MG63 (cell line): ENCODE data around the gene HAVCR2. TPM values are rescaled to one million over a fixed set of nuclear protein-coding genes. Genes with fewer than 3 reads are reported as not detected.
A peak's percentile ranks its signal among the peaks of the same experiment; 100 is the strongest.

ENCODE experiments used
- DNase-seq: peaks from one replicate; pipeline ENCODE4 v3.0.0-alpha.2; 2020
- H3K27me3 ChIP-seq: fragments of 250-450 bp; sonication (Bioruptor Pico); 2 replicates; pipeline ENCODE4 v1.5.1; 2020; ENCODE audit warnings: mild to moderate bottlenecking, moderate library complexity
- H3K36me3 ChIP-seq: fragments of 250-450 bp; sonication (Bioruptor Pico); 2 replicates; pipeline ENCODE4 v1.5.1; 2020; ENCODE audit warnings: mild to moderate bottlenecking, moderate library complexity
- H3K4me3 ChIP-seq: fragments of 250-450 bp; sonication (Bioruptor Pico); 2 replicates; pipeline ENCODE4 v1.5.1; 2020; ENCODE audit warnings: mild to moderate bottlenecking, moderate library complexity
- H3K9me3 ChIP-seq: fragments of 250-450 bp; sonication (Bioruptor Pico); 2 replicates; pipeline ENCODE4 v1.5.1; 2020; ENCODE audit warnings: mild to moderate bottlenecking, moderate library complexity
- total RNA-seq: library from RNA; depleted of rRNA; stranded (reverse); fragments of >200 nt; shearing (Covaris generic); gene quantifications from 2 replicates; pipeline ENCODE4 v1.2.3, GENCODE V29; 2014; ENCODE audit warnings: low replicate concordance; rRNA removed

The HAVCR2 gene
- 0.23 TPM in 1 of 2 replicates, not detected in the other for total RNA-seq

DNA sequence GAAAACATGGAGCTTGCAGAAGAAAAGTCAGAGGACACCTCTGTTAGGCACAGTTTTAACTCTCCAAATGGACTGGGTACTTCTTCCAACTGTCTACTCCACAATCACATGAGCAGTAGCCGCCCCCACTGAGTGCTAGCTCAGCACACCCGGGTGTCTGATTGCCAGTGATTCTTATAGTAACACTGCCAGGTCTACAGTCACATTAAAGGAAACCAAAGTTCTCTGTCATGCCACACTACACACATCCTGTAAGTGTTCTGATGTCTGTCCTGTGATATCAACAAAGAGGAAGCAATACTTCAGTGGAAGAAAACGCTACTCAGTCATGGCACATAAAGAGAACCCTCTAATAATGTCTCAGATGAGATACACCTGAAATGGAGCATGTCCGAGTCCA, at the start of gene HAVCR2:
HAVCR2 (minus strand) TSS at position 69 of the 400 bp plus-strand sequence; CDS start at position 8, 61 bp downstream.
- no peak for DNase-seq
- H3K36me3 ChIP-seq, result no peaks in the 10 kb centered on the region
- H3K27me3 ChIP-seq, result no peaks in the 10 kb centered on the region
- H3K9me3 ChIP-seq, result no peaks in the 10 kb centered on the region
- H3K4me3 ChIP-seq, result no peak within 1 kb of the TSS

DNA sequence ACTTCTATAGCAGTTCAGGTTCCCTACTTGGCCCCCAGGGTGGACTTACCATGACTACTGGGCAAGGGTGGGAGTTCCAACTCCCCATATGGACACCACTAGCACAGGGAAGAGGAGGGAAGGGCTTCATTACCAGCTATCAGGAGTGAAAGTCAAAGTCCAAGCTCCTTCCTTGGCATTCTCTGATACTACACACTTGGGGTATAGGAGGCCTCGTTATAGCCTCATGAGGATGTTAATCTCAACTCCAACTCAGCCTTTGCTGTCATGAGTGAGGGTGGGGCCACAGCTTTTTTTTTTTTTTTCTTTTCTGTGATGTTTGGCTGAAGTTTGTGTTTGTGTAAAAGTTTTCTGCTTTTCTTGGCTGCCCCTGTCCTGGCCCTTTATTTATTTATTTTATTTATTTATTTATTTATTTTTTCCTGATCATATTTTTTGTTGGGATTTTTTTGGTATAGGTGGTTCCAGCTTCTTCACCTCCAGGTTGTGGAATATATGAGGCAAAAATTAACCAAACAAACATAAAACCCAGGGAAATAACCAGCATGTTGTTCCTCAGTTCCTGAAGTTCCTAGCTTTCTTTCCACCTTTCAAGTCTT, 48.5 kb upstream of the HAVCR2 start:
- Histone ChIP-seq H3K27me3 (peaks cover 10% of the 10 kb centered on the region), H3K36me3 (no peaks in the 10 kb centered on the region), H3K4me3 (no peak overlapping the region), H3K9me3 (no peaks in the 10 kb centered on the region; the same call in 1 of the 2 replicates)
- no peak for DNase-seq

DNA sequence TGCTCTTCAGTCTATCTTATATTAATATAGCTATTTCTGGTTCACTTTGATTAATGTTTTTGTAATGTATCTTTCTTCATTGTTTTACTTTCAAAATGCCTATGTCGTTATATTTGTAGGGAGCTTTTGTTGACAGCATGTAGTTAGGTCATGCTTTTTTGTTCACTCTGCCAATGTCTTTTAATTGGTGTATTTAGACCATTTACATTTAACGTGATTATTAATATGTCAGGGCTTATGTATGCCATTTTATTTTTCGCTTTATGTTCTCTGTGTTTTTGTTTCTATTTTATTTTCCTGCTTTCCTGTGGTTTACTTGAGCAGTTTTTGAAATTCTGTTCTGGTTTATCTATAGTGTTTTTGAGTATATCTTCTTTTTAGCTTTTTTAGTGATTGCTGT, 46.5 kb upstream of the HAVCR2 start:
- peaks cover 10% of the 10 kb centered on the region for H3K27me3 ChIP-seq

DNA sequence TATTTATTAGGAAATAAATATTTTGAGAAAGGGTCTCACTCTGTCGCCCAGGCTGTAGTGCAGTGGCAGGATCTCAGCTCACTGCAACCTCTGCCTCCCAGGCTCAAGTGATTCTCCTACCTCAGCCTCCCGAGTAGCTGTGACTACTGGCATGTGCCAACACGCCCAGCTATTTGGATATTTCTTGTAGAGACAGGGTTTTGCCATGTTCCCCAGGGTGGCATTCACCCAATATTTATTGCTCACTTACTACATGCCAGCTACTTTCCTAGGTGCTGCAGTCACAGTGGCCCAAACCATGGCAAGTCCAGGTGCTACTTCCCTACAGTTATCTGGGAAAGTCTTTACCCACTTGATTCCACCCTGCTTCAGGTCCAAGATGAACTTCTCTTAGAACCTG, 42.2 kb upstream of the HAVCR2 start:
- peaks cover 6% of the 10 kb centered on the region; the same call in 1 of the 2 replicates for H3K27me3 ChIP-seq
- no peak for DNase-seq
- H3K4me3 ChIP-seq, result no peak overlapping the region
- no peaks in the 10 kb centered on the region for H3K36me3 ChIP-seq
- H3K9me3 ChIP-seq, result no peaks in the 10 kb centered on the region; the same call in 1 of the 2 replicates

More for the DNA sequence above, 46.5 kb upstream of the HAVCR2 start:
- Histone ChIP-seq H3K9me3 (no peaks in the 10 kb centered on the region; the same call in 1 of the 2 replicates), H3K4me3 (no peak overlapping the region), H3K36me3 (no peaks in the 10 kb centered on the region)
- DNase-seq, result no peak

DNA sequence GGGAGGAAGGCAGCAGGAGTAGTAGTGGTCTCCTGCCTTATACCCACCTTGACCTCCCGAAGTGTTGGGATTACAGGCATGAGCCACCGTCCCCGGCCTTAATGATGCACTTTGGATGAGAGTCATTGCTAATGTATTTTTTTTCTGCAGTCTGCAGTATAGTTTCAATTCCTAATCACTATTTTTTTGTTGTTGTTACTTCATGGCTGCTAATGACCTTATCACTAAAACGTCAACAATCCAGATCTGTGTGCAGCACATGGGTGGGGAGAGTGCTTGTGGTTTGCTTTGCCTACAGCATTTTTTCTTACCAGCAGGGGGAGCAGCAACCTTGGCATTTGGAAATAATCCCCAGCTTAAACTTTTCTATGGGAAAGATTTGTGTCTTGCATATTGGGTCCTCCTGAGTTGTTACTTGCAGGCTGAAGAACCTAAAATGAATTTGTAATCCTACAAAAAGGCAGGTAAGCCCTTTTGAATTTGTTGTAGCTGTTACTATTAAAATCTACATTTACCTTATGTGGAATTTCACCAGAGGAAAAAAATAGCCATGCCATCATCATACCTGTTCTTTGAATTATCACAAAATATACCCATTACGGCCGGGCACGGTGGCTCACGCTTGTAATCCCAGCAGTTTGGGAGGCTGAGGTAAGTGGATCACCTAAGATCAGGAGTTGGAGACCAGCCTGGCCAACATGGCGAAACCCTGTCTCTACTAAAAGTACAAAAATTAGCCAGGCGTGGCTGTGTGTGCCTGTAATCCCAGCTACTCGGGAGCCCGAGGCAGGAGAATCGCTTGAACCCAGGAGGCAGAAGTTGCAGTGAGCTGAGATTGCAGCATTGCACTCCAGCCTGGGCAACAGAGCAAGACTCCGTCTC, 40.1 kb upstream of the HAVCR2 start:
- H3K9me3 ChIP-seq, result no peaks in the 10 kb centered on the region
- peak; percentile 35 for DNase-seq
- no peak overlapping the region for H3K4me3 ChIP-seq
- no peaks in the 10 kb centered on the region for H3K36me3 ChIP-seq
- no peaks in the 10 kb centered on the region; the same call in 1 of the 2 replicates for H3K27me3 ChIP-seq

DNA sequence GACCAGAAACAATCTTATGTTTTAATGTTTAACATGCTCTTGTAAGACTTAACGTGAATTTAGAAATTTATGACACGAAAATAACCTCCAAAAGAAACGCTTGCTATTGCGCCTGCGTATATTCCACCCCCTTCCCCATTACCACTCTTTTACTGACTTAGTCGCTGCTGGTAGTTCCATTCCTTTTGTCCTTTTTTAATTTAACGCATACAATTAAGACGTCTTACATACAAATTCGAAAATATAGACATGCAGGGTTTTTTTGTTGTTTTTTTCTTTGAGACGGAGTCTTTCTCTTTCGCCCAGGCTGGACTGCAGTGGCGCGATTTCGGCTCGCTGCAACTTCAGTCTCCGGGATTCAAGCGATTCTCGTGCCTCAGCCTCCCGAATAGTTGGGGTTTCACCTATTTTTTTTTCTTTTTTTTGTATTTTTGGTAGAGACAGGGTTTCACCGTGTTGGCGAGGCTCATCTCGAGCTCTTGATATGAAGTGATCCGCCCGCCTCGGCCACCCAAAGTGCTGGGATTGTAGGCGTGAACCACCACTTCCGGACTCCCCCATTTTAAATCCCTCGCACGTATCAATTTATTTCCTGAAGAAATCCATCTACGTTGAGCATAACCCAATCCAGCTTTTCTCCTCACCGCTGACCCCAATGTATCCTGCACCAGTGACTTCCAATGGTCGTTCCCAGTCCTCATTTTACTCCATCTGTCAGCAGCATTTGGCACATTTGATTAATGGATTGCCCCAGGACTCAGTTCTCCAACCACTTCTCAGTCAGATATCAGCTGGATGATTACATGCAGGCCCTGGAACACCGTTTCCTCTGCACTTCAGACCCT, 34.5 kb upstream of the HAVCR2 start:
- peak overlapping the region; percentile 84 for H3K4me3 ChIP-seq
- peak; percentile 40 for DNase-seq
- H3K9me3 ChIP-seq, result no peaks in the 10 kb centered on the region
- no peaks in the 10 kb centered on the region for H3K27me3 ChIP-seq
- peaks cover 14% of the 10 kb centered on the region for H3K36me3 ChIP-seq

DNA sequence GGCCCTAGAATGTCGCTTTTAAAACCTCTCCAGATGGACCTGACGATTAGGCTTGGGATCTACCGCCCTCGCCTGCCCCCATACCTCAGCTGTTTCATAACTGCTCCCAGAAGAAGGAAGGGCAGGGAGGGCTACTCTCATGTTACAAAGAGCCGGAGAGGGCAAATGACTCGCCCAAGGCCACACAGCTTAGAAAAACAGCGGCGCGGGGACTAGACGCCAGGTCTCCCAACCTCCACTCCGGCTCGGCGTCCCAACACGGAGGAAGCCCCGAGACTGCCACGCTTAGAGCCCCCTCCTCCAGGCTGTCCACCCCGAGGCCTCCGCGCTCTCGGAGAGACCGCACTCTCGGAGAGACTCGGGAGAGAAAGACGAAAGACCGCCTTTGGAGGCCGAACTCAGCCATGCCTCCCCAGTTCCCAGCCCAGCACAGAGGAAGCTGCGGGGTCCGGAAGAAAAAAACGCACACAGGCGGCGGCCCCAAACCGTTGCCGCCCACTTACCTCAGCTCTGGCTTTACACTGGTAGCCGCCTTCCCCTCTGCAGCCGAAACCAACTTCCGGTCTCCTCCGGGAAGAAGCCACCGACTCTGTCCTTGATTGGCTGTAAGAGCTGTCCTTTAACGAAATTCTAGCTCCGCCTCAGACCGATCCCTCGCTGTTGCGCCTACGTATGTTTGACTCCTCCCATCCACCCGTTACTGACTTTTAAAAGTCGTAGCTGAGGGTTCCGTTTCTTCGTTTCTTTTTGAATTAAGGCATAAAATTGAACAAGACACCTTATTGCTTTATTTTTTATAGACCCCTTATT, 33.7 kb upstream of the HAVCR2 start, which contains the start of gene MED7:
MED7 (minus strand) TSS at position 549 of the 810 bp plus-strand sequence. CDS start 3,434 bp downstream, outside the sequence.
- Histone ChIP-seq H3K4me3 (peak within 1 kb of the TSS; percentile 84), H3K9me3 (no peaks in the 10 kb centered on the region), H3K36me3 (peaks cover 22% of the 10 kb centered on the region), H3K27me3 (no peaks in the 10 kb centered on the region)
- peak; percentile 99 for DNase-seq

DNA sequence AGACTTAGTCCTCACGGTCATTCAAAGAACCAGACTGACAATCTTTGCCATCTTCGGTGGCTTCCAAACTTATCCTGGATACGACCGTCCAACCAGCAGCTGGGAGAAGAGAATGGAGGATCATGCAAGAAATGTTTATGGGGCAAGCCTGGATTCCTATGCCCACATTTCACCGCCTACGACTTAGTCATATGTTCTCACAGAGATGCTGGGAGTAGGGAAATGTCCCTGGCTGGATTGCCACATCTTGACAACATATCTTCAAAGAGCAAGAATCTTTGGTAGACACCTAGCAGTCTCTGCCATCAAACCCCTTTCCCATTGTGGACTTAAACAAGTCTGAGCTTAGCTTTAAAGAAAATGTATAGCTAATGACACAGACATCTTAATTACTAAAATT, 28.8 kb upstream of the HAVCR2 start:
- no peaks in the 10 kb centered on the region for H3K9me3 ChIP-seq
- peaks cover 30% of the 10 kb centered on the region for H3K36me3 ChIP-seq
- H3K4me3 ChIP-seq, result no peak overlapping the region
- no peak for DNase-seq
- H3K27me3 ChIP-seq, result no peaks in the 10 kb centered on the region

DNA sequence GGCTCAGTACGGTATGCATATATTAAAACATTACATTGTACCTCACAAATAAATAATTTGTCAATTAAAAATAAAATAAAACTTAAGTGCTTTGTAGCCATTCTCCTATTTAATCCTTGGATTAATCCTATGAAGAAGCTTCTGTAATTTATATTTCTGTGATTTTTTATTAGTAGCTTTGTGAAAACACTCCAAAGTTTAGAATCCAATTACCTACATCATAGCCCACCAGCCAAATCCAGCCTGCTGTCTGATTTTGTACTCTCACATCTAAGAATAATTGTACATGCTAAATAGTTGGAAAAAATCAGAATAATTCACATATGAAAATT, 23.4 kb upstream of the HAVCR2 start:
- H3K36me3 ChIP-seq, result peaks cover 5% of the 10 kb centered on the region
- no peaks in the 10 kb centered on the region for H3K9me3 ChIP-seq
- H3K4me3 ChIP-seq, result no peak overlapping the region
- H3K27me3 ChIP-seq, result no peaks in the 10 kb centered on the region
- no peak for DNase-seq

DNA sequence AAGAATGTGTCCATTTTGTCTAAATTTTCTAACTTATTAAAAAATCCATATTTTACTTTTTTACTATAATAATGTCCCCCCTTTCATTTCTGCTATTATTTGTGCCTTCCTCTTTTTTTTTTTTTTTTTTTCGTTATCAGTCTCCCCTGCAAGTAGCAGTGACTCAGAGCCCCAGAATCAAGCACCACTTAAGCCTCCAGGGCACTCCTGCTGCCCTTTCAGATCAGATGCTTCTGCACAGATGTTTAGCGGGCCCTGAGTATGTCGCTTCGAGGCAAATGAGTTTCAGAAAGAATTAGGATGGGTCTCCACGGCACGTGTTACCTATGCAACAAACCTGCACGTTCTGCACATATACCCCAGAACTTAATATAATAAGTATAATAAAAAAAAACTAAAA, 22.1 kb upstream of the HAVCR2 start:
- Histone ChIP-seq H3K36me3 (no peaks in the 10 kb centered on the region), H3K4me3 (no peak overlapping the region), H3K27me3 (no peaks in the 10 kb centered on the region), H3K9me3 (no peaks in the 10 kb centered on the region)
- DNase-seq, result no peak

DNA sequence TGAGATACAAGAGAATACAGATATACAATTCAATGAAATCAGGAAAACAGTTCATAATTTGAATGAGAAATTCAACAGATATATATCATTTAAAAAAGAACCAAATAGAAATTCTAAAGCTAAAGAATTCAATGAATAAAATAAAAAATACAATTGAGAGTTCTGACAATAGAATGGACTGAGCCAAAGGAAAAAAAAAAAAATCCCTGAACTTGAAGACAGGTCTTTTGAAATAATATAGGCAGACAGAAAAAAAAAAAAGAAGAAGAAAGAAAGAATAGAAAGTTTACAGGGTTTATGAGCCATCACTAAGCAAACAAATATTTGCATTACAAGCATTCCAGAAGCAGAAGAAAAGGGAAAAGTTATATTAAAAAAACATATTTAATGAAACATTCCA, 12.9 kb upstream of the HAVCR2 start:
- Histone ChIP-seq H3K27me3 (no peaks in the 10 kb centered on the region), H3K36me3 (no peaks in the 10 kb centered on the region), H3K9me3 (peaks cover 6% of the 10 kb centered on the region; the same call in 1 of the 2 replicates), H3K4me3 (no peak overlapping the region)
- no peak for DNase-seq

DNA sequence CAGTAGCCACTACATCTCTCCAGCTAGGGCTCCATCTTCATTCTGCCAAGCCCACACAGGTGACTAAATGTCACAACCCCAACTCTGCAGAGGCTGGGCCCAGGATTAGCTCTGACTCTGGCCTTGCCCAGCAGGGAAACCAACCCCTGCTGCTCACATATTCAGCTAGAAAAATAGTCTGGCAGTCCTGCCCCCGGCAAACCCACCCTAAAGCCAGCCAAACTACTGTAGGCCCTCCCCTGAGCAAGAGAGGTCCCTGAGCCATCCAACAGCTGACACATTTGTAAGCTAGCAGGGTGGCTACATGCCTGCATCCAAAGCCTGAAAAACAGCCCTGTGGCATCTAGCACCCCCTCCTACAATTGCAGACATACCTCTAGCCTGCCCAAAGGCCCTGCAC, 11.3 kb upstream of the HAVCR2 start:
- Histone ChIP-seq H3K27me3 (no peaks in the 10 kb centered on the region), H3K4me3 (no peak overlapping the region), H3K9me3 (peaks cover 6% of the 10 kb centered on the region; the same call in 1 of the 2 replicates), H3K36me3 (no peaks in the 10 kb centered on the region)
- no peak for DNase-seq

DNA sequence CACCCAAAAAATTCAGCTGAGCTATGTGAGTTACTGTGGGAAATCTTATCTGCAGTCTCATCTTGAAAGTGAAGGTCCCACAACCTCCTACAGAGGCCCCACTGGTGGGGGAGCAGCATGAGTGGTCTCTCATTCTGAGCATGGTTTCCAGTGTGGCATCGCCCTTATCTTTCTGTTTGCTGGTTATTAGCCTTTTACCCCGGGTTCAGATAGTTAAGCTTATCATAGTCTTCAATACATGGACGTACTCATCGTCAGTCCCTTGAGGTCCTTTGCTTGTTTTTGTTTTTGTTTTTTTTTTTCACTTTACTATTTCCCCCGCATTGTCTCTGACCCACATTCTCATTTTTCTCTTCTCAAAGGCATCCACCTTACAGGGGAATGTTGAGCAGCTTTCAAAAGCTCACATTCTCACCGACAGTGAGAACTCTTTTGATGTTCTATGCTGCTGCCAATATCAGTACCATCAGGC, 7.7 kb upstream of the HAVCR2 start:
- no peaks in the 10 kb centered on the region for H3K27me3 ChIP-seq
- DNase-seq, result no peak

DNA sequence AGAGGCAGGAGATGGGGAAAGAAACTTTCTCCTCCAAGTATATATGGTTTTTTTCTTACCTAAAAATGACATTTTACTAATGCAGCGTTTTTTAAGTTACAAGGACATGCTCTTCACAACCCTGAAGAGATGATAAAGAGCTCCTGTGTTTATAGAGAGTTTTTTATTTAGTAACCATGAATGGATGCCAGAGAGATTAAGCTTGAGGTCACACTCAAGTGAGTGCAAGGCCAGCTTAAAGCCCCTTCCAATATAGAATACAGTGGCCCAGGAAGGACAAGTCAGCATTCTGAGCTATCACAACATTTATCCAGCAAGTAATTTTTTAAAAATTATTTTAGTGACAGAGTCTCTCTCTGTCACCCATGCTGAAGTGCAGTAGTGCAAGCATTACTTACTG, 6.7 kb upstream of the HAVCR2 start:
- H3K36me3 ChIP-seq, result no peaks in the 10 kb centered on the region
- H3K4me3 ChIP-seq, result no peak overlapping the region
- H3K27me3 ChIP-seq, result no peaks in the 10 kb centered on the region

More for the DNA sequence above, 7.7 kb upstream of the HAVCR2 start:
- peaks cover 4% of the 10 kb centered on the region; the same call in 1 of the 2 replicates for H3K9me3 ChIP-seq
- no peaks in the 10 kb centered on the region for H3K36me3 ChIP-seq
- no peak overlapping the region for H3K4me3 ChIP-seq

DNA sequence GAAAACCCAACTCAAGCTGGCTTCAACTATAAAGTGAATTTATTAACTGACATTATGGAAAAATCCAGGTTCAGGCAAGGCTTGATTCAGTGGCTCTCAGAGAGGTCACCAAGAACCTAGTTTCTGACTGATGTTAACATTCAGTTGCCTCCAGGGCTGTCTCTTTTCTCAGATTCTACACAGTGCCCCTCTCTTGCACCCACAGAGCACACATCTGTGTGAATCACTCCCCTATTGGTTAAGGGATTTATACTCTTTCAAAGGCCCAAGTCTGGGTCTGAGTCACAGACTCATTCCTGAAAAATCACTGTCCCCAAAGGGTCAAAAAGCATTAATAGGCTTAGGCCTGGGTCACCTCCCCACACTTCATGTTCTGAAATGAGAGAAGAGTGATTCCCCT, 6.2 kb upstream of the HAVCR2 start:
- Histone ChIP-seq H3K9me3 (no peaks in the 10 kb centered on the region), H3K4me3 (no peak overlapping the region), H3K27me3 (no peaks in the 10 kb centered on the region), H3K36me3 (no peaks in the 10 kb centered on the region)
- no peak for DNase-seq

More for the DNA sequence above, 6.7 kb upstream of the HAVCR2 start:
- DNase-seq, result no peak
- no peaks in the 10 kb centered on the region for H3K9me3 ChIP-seq

DNA sequence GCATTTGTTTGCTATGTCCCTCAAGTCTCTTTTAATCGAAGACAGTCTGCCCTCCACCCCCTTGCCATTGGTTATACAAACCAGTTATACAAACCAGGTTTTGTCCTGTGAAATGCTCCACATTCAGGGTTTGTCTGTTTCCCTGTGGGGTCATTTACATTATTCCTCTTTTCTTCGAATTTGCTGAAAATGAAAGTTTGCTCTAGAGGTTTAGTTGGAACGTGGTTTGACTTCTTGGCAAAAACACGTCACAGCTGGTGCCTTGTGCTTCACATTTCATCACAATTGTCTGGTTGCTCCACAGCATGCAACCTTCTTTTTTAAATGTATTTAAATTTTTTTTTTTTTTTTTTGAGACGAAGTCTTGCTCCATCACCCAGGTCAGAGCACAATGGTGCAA, 4.2 kb upstream of the HAVCR2 start:
- Histone ChIP-seq H3K27me3 (no peaks in the 10 kb centered on the region), H3K9me3 (no peaks in the 10 kb centered on the region), H3K4me3 (no peak overlapping the region), H3K36me3 (no peaks in the 10 kb centered on the region)
- no peak for DNase-seq
